Mucosa of rectum (tissue), 2 donors: Measurements from ENCODE around the gene ZFR2.
"Not testable (repeated sequence)": the region's sequence is repeated elsewhere in the genome, so short reads cannot be mapped to it uniquely, and the experiment has no call there.

Experiments used
- H3K27ac ChIP-seq, 2 donors: one replicate each; pipeline ENCODE4 v1.7.0; 2013; ENCODE audit warnings: inconsistent platforms in 2 of 2, low read depth in 2 of 2, low read length in 2 of 2
- H3K27me3 ChIP-seq, 2 donors: one replicate each; pipeline ENCODE4 v1.7.0; 2013; ENCODE audit warnings: low read length in 2 of 2; ENCODE audit not compliant: control insufficient read depth in 2 of 2, insufficient read depth in 2 of 2
- H3K36me3 ChIP-seq, 2 donors: one replicate each; pipeline ENCODE4 v1.7.0; 2013; ENCODE audit warnings: low read length in 2 of 2; ENCODE audit not compliant: control insufficient read depth in 2 of 2, insufficient read depth in 2 of 2
- H3K4me1 ChIP-seq, 2 donors: one replicate each; pipeline ENCODE4 v1.7.0; 2013; ENCODE audit warnings: low read length in 2 of 2, mild to moderate bottlenecking in 1 of 2; ENCODE audit not compliant: control insufficient read depth in 2 of 2, insufficient read depth in 2 of 2
- H3K4me3 ChIP-seq, 2 donors: one replicate each; pipeline ENCODE4 v1.7.0; 2013; ENCODE audit warnings: low read length in 2 of 2
- H3K9ac ChIP-seq, 2 donors: one replicate each; pipeline ENCODE4 v1.7.0; 2013; ENCODE audit warnings: low read length in 2 of 2, low read depth in 1 of 2, mild to moderate bottlenecking in 1 of 2
- H3K9me3 ChIP-seq, 2 donors: one replicate each; pipeline ENCODE4 v1.7.0; 2013; ENCODE audit warnings: low read length in 2 of 2; ENCODE audit not compliant: control insufficient read depth in 2 of 2
- donor health status: healthy.
- donor health status: Normal muscosa, but diverticular disease.

Gene ZFR2

GRCh38 chr19:3874695-3875094 lies 5.9 kb upstream of the ZFR2 start:
- H3K4me1 ChIP-seq, H3K36me3 ChIP-seq, H3K27ac ChIP-seq, H3K9me3 ChIP-seq, H3K9ac ChIP-seq, H3K4me3 ChIP-seq, H3K27me3 ChIP-seq: not testable (repeated sequence)

DNA sequence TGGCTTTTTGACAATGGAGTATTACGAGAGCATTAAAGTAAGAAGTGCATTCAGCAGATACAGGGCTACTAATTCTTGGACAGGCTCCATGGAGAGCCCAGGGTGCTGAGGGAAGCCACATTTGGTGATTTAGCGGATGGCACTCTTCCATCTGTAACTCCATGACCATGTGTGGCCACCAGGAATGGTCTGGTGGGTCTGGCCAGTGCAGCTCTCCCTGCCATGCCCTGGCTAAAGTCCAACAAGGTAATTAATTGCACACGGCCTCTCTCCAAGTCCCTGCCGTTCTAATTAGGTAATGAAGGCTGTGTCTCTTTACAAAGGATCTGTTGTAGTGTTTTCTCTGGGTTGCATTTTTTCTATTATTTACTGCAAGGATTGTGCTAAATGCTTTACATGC lies 4.3 kb upstream of the ZFR2 start:
- Histone ChIP-seq H3K36me3 (no peaks in the 10 kb centered on the region), H3K27ac (no peak overlapping the region), H3K4me3 (no peak overlapping the region), H3K9me3 (no peaks in the 10 kb centered on the region), H3K4me1 (no peaks in the 10 kb centered on the region), H3K9ac (no peak overlapping the region), H3K27me3 (peaks cover 6 to 9% of the 10 kb centered on the region in 2 donors)

DNA sequence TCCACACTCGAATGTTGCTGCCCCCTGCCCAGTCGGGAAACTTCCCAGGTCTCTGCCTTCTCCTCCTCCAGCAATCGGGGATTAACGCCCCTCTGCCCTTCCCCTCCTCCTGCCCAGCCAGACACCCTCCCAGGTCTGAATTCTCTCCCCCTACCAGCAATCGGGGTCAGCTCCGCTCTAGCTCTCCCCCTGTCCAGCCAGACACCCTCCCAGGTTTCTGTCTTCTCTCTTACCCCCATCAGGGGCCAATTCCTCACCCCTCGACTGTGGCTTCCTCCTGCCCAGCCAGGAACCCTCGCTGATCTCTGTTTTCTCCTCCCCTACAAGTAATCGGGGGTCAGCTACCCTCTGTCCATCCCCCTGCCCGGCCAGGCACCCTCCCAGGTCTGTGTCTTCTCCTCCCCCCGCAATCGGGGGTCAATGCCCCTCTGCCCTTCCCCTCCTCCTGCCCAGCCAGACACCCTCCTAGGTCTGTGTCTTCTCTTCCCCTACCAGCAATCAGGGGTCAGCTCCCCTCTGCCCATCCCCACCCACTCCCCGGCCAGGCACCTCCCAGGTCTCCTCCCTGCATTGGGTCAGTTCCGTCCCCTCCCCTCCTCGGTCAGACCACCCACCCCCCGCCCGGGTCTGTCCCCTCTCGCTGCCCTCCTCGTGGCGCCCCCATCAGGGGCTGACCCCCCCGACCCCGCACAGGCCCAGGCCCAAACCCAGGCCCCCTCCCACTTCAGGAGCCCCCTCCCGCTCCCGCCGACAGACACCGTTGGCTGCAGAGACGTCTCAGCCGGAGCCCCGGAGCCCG lies 668 bp downstream of the ZFR2 start:
- Histone ChIP-seq H3K9me3 (no peaks in the 10 kb centered on the region), H3K4me1 (no peaks in the 10 kb centered on the region), H3K27ac (no peak overlapping the region), H3K9ac (no peak overlapping the region), H3K4me3 (no peak overlapping the region), H3K27me3 (peaks cover 19 to 20% of the 10 kb centered on the region in 2 donors), H3K36me3 (no peaks in the 10 kb centered on the region)

DNA sequence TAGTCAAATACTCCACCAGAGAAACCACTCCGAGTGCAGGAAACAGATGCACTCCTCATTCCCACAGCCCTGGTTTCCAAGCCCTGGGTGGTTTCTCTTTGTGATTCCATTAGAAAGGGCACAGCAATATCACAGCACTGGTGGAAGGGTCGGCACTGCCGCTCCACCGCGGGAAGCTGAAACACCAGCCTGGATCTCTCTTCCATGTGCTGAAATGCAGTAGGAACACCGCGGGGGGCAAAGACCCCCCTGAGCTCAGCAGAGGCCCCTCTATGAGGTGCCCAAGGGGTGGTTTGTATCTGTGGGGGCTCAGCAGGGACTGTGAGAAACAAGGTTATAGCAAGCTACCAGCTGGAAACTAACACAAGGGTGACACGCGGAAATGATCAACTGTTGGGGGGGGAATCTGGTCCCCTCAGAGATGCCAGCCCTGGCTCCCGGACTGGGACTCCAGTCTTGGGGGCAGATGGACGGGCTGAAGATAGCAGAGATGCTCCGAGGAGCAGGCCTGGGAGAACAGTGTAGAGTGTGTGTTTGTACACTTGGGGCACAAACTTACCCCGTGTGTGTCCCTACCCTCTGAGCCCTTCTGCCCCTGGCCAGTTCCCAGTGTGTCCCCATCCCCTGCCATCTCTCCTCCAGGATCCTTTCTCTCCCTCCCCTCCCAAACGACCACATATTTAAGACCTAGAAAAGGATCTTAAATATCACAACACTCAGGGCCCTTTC lies 1.8 kb downstream of the ZFR2 start:
- H3K9ac ChIP-seq, result no peak overlapping the region
- no peak overlapping the region for H3K27ac ChIP-seq
- no peak overlapping the region for H3K4me3 ChIP-seq
- peaks cover 19 to 20% of the 10 kb centered on the region in 2 donors for H3K27me3 ChIP-seq
- H3K4me1 ChIP-seq, result no peaks in the 10 kb centered on the region
- H3K9me3 ChIP-seq, result no peaks in the 10 kb centered on the region
- no peaks in the 10 kb centered on the region for H3K36me3 ChIP-seq

DNA sequence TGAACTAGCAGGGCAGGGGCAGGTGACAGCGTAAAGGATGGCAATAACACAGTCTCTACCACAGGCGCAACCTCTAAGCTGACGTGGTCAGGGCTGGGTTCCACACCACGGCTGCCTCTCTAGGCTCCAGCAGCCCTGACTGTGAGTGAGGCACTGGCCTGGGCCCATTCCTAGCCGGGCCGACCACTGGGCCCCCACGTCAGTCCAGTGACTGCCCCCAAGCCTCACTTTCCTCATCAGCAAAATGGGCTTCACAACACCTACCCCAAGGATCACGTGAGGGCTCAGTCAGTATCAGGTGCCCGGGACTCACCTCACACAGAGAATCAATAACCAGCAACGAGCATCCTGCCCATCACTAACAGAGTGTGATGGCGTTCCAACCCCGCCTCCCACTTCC lies 5.2 kb downstream of the ZFR2 start:
- Histone ChIP-seq H3K4me3 (no peak overlapping the region), H3K27me3 (peaks cover 12 to 15% of the 10 kb centered on the region in 2 donors), H3K4me1 (no peaks in the 10 kb centered on the region), H3K27ac (no peak overlapping the region), H3K9me3 (no peaks in the 10 kb centered on the region), H3K36me3 (no peaks in the 10 kb centered on the region), H3K9ac (no peak overlapping the region)

DNA sequence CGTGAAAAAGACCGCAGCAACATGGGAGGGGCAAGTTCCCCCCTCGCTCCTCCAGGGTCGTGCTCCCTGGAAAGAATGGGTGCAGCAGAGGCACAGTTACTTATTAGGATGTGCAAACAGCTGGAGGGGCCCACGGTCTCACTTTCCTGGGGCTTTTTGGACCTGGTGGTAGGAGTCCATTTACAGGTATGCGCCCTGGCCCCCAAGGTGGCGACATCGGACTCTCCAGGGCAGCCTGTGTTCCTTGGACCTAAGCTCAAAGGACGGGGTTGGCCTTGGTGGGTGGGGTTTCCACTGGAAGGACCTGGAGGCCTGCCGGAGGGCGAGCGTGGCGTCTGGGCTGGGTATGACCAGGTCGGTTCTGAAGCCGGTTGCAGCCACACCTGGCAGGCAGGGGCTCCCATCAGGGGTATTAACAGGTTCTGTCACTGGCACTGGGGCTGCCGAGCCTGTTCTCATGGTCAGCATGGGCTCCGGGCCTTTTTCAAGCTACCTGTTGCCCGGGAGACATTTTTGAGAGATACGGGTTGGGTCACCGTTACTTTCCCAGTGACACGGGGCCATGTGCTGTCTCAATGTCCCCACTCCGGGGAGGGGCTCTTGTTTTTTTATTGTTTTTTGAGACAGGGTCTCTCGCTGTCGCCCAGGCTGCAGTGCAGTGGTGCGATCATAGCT lies 5.9 kb downstream of the ZFR2 start:
- H3K4me3 ChIP-seq, result no peak overlapping the region
- peaks cover 9 to 11% of the 10 kb centered on the region in 2 donors for H3K27me3 ChIP-seq
- no peaks in the 10 kb centered on the region for H3K9me3 ChIP-seq
- H3K36me3 ChIP-seq, result no peaks in the 10 kb centered on the region
- no peak overlapping the region for H3K9ac ChIP-seq
- no peaks in the 10 kb centered on the region for H3K4me1 ChIP-seq
- H3K27ac ChIP-seq, result no peak overlapping the region

DNA sequence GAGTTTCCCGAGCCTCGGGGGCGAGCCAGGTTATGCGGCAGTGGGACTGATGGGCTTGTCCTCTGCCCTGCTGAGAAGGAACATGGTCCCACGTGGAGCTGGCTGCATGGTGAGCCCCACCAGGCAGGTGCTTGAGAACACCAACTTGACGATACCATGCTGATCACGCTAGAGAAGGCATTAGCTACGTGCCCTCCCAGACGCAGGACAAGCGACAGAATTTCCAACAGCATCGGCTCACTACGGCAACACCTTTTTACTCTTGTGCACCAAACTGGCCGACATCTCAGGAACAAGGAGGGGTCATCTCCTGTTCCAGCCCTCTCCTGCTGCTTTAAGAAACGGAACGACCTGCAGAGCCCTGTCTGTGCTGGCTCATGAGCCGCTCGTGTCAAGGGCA lies 8.3 kb downstream of the ZFR2 start:
- Histone ChIP-seq H3K4me1 (peaks cover 0 to 2% of the 10 kb centered on the region in 2 donors), H3K27ac (no peak overlapping the region), H3K9ac (no peak overlapping the region), H3K9me3 (no peaks in the 10 kb centered on the region), H3K27me3 (peaks cover 0 to 2% of the 10 kb centered on the region in 2 donors), H3K36me3 (no peaks in the 10 kb centered on the region), H3K4me3 (no peak overlapping the region)

DNA sequence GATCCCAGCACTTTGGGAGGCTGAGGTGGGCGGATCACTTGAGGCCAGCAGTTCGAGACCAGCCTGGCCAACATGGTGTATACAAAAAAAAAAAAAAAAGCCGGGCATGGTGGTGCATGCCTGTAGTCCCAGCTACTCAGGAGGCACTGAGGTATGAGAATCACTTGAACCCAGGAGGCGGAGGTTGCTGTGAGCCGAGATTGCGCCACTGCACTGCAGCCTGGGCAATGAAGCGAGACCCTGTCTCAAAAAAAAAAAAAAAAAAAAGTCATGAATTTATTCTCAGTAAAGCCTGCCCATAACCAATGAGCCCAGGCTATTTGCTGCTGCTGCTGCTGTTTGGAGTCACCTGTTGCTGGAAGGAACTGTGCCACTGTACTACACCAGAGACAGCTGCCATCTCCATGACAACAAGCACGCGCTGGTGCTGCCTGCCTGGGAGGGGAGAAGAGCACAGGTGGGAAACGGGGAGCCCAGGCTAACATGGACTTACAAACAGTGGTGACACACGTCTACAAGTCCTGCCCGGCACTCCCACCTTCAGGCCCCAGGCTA lies 11.3 kb downstream of the ZFR2 start:
- no peak overlapping the region for H3K4me3 ChIP-seq
- no peaks in the 10 kb centered on the region for H3K27me3 ChIP-seq
- H3K9ac ChIP-seq, result no peak overlapping the region
- peaks cover 0 to 4% of the 10 kb centered on the region in 2 donors for H3K4me1 ChIP-seq
- no peaks in the 10 kb centered on the region for H3K9me3 ChIP-seq
- no peak overlapping the region for H3K27ac ChIP-seq
- no peaks in the 10 kb centered on the region for H3K36me3 ChIP-seq

DNA sequence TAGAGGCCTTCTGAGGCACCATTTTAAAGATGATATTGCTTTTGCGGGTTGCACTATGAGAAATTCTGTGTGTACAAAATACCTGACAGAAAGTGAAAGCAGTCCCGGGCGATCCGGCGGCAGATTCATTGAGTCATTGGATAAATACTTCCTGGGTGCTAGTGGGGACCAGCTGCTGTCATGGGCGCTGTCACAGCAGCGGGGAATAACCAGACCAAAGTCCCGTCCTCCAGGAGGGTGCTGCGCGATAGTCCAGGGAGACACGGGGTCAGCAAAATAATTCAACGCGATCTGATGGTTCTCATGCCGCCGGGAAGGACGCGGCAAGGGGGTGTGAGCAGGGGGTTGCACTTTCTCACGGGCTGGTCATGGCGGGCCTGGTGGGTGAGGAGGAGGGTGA lies 13.5 kb downstream of the ZFR2 start:
- peaks cover 0 to 4% of the 10 kb centered on the region in 2 donors for H3K4me1 ChIP-seq
- peak overlapping the region; percentile 8 to 24 for H3K4me3 ChIP-seq
- H3K27me3 ChIP-seq, result no peaks in the 10 kb centered on the region
- no peaks in the 10 kb centered on the region for H3K36me3 ChIP-seq
- peaks cover 2 to 3% of the 10 kb centered on the region in 2 donors for H3K9me3 ChIP-seq
- no peak overlapping the region for H3K27ac ChIP-seq
- no peak overlapping the region for H3K9ac ChIP-seq
